Subcutaneous adipose tissue (tissue), 4 donors: ENCODE measurements around the gene KIRREL2. TPM values are rescaled to one million over a fixed set of nuclear protein-coding genes. Genes with fewer than 3 reads are reported as not detected.

ENCODE experiments used
- total RNA-seq, 4 donors: library from RNA; depleted of rRNA; stranded (reverse); fragments of >200 nt; gene quantifications; one replicate each; pipeline ENCODE4 v1.1.0, GENCODE V29; 2016
- TF ChIP-seq, protein P1 (sequence below): fragments of 450-650 bp; IDR thresholded peaks from one replicate; pipeline ENCODE4 v1.5.1; 2016; ENCODE audit warnings: low read depth, mild to moderate bottlenecking, control low read depth, antibody characterized with exemption, moderate library complexity

KIRREL2 gene
- total RNA-seq, 4 donors from 2014 or later = not detected

GRCh38 chr19:35846038-35846668, 10.6 kb upstream of the KIRREL2 start:
- TF ChIP-seq, protein P1, sequence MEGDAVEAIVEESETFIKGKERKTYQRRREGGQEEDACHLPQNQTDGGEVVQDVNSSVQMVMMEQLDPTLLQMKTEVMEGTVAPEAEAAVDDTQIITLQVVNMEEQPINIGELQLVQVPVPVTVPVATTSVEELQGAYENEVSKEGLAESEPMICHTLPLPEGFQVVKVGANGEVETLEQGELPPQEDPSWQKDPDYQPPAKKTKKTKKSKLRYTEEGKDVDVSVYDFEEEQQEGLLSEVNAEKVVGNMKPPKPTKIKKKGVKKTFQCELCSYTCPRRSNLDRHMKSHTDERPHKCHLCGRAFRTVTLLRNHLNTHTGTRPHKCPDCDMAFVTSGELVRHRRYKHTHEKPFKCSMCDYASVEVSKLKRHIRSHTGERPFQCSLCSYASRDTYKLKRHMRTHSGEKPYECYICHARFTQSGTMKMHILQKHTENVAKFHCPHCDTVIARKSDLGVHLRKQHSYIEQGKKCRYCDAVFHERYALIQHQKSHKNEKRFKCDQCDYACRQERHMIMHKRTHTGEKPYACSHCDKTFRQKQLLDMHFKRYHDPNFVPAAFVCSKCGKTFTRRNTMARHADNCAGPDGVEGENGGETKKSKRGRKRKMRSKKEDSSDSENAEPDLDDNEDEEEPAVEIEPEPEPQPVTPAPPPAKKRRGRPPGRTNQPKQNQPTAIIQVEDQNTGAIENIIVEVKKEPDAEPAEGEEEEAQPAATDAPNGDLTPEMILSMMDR = no peak

GRCh38 chr19:35847911-35848310, 8.8 kb upstream of the KIRREL2 start:
- TF ChIP-seq, protein P1 = no peak

DNA sequence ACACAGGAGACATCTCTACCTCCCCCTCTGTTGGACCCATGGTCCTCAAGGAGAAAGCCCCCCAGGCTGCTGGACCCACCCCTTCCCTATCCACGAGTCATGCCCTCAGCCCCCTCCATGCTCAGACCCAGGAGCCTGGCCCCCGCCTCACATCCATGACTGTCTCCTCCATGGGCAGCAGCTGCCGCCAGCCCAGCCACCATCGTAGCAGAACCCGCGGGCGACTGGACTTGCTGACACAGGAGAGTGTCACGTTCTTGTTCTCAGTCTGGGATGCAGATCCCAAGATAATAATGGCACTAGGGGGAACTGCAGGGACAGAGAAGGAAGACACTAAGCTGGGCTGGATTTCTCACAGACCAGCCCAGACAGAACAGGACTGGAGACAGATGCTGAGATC, 8.2 kb upstream of the KIRREL2 start:
- TF ChIP-seq, protein P1 = no peak

- TF ChIP-seq, protein P1 = no peak
These were observed 7.7 kb upstream of the KIRREL2 start for GRCh38 chr19:35848919-35849505.

- TF ChIP-seq, protein P1 = no peak
These were observed 5.3 kb upstream of the KIRREL2 start for GRCh38 chr19:35851213-35852028.

GRCh38 chr19:35852029-35852780, 4.5 kb upstream of the KIRREL2 start, which contains the start of gene NPHS1:
TSS of gene NPHS1 (minus strand) at chr19:35852504. CDS start at chr19:35851837, 667 bp downstream.
- TF ChIP-seq, protein P1 = no peak
